Glutamatergic neuron (in vitro differentiated cells): ENCODE data around the gene RBMS1. TPM values are rescaled to one million over a fixed set of nuclear protein-coding genes. Genes with fewer than 3 reads are reported as not detected.

Experiments
- DNase-seq: peaks from one replicate; pipeline ENCODE4 v3.0.0; 2022
- H3K27ac Mint-ChIP-seq: one replicate; pipeline ENCODE4 v1.8.0; 2020; ENCODE audit warnings: mild to moderate bottlenecking, mixed read lengths, inconsistent platforms; ENCODE audit not compliant: unreplicated experiment
- H3K27me3 Mint-ChIP-seq: one replicate; pipeline ENCODE4 v1.8.0; 2020; ENCODE audit warnings: mild to moderate bottlenecking, moderate library complexity, mixed read lengths, inconsistent platforms; ENCODE audit not compliant: unreplicated experiment
- H3K36me3 Mint-ChIP-seq: one replicate; pipeline ENCODE4 v1.8.0; 2020; ENCODE audit warnings: mild to moderate bottlenecking, mixed read lengths, inconsistent platforms; ENCODE audit not compliant: unreplicated experiment
- H3K4me1 Mint-ChIP-seq: one replicate; pipeline ENCODE4 v1.8.0; 2020; ENCODE audit warnings: mild to moderate bottlenecking, low read depth, mixed read lengths, inconsistent platforms; ENCODE audit not compliant: unreplicated experiment
- H3K4me3 Mint-ChIP-seq: one replicate; pipeline ENCODE4 v1.8.0; 2020; ENCODE audit warnings: mild to moderate bottlenecking, mixed read lengths, inconsistent platforms; ENCODE audit not compliant: unreplicated experiment
- H3K9me3 Mint-ChIP-seq: one replicate; pipeline ENCODE4 v1.8.0; 2020; ENCODE audit warnings: mild to moderate bottlenecking, moderate library complexity, mixed read lengths, inconsistent platforms; ENCODE audit not compliant: unreplicated experiment
- CTCF ChIP-seq: fragments of 200-600 bp; sonication (generic); IDR thresholded peaks from one replicate; pipeline ENCODE4 v1.5.0; 2021; ENCODE audit not compliant: partially characterized antibody, unreplicated experiment
- total RNA-seq: library from RNA; stranded (reverse); fragmentation: NEBNext Ultra II Directional; extraction: Animal tissue kit (Norgen Biotek cat#: 25700); gene quantifications from one replicate; pipeline ENCODE4 v1.2.1, GENCODE V29; 2021; ENCODE audit not compliant: unreplicated experiment

The RBMS1 gene
- total RNA-seq, 1 donor from 2014 or later, result 142 TPM

GRCh38 chr2:160420711-160421110, 72.9 kb downstream of the RBMS1 start:
- H3K4me3 Mint-ChIP-seq, result no peak overlapping the region
- no peak overlapping the region for H3K27ac Mint-ChIP-seq
- H3K36me3 Mint-ChIP-seq, result no peaks in the 10 kb centered on the region
- no peak for DNase-seq
- no peak for TF ChIP-seq CTCF
- peaks cover 9% of the 10 kb centered on the region for H3K4me1 Mint-ChIP-seq
- no peaks in the 10 kb centered on the region for H3K9me3 Mint-ChIP-seq
- H3K27me3 Mint-ChIP-seq, result no peaks in the 10 kb centered on the region

- no peaks in the 10 kb centered on the region for H3K27me3 Mint-ChIP-seq
- no peaks in the 10 kb centered on the region for H3K9me3 Mint-ChIP-seq
- no peak for DNase-seq
- H3K36me3 Mint-ChIP-seq, result no peaks in the 10 kb centered on the region
- peaks cover 5% of the 10 kb centered on the region for H3K4me1 Mint-ChIP-seq
- H3K4me3 Mint-ChIP-seq, result no peak overlapping the region
- no peak overlapping the region for H3K27ac Mint-ChIP-seq
- no peak for TF ChIP-seq CTCF
These were observed 73.7 kb downstream of the RBMS1 start for GRCh38 chr2:160419776-160420505.

- no peak for DNase-seq
- no peak overlapping the region for H3K27ac Mint-ChIP-seq
- no peak for TF ChIP-seq CTCF
- H3K27me3 Mint-ChIP-seq, result no peaks in the 10 kb centered on the region
- H3K36me3 Mint-ChIP-seq, result no peaks in the 10 kb centered on the region
- peaks cover 5% of the 10 kb centered on the region for H3K4me1 Mint-ChIP-seq
- no peak overlapping the region for H3K4me3 Mint-ChIP-seq
- H3K9me3 Mint-ChIP-seq, result no peaks in the 10 kb centered on the region
These were observed 74.8 kb downstream of the RBMS1 start for GRCh38 chr2:160418853-160419252.

GRCh38 chr2:160418398-160418765, 75.2 kb downstream of the RBMS1 start:
- Mint-ChIP-seq H3K27me3 (no peaks in the 10 kb centered on the region), H3K4me1 (peaks cover 5% of the 10 kb centered on the region), H3K36me3 (no peaks in the 10 kb centered on the region), H3K27ac (no peak overlapping the region), H3K4me3 (no peak overlapping the region), H3K9me3 (no peaks in the 10 kb centered on the region)
- DNase-seq, result no peak
- TF ChIP-seq CTCF, result no peak

GRCh38 chr2:160417745-160418397, 75.7 kb downstream of the RBMS1 start:
- Mint-ChIP-seq H3K4me1 (peaks cover 5% of the 10 kb centered on the region), H3K36me3 (no peaks in the 10 kb centered on the region), H3K9me3 (no peaks in the 10 kb centered on the region), H3K4me3 (no peak overlapping the region), H3K27me3 (no peaks in the 10 kb centered on the region), H3K27ac (peak overlapping the region; percentile 3)
- no peak for TF ChIP-seq CTCF
- no peak for DNase-seq
